H1 (cell line): Measurements from ENCODE around the gene CALHM2. TPM values are rescaled to one million over a fixed set of nuclear protein-coding genes. Genes with fewer than 3 reads are reported as not detected.
A peak's percentile ranks its signal among the peaks of the same experiment; 100 is the strongest.

Experiments
- CTCF ChIA-PET: fragments of 300-600 bp; sonication (Branson Sonifier 250); formaldehyde crosslinking; loops from one replicate; lab custom pipeline; 2021; ENCODE audit not compliant: partially characterized antibody; lab: Charles Lee
- POLR2A ChIA-PET: fragments of 300-600 bp; sonication (Branson Sonifier 250); formaldehyde crosslinking; loops from one replicate; lab custom pipeline; 2021; ENCODE audit warnings: inconsistent platforms; ENCODE audit not compliant: partially characterized antibody; lab: Charles Lee
- DNase-seq, 2 experiments: peaks; one replicate each; pipeline versions ENCODE4 v3.0.0 to v3.0.0-alpha.2; 2010 to 2022; ENCODE audit warnings: low spot score in 2 of 2, low read depth in 1 of 2, mixed read lengths in 1 of 2
- FAIRE-seq: peaks from 2 replicates; lab custom pipeline; 2011; peaks lifted over from hg19 to GRCh38; lab: Jason Lieb, UNC
- H2AFZ ChIP-seq: 2 replicates; pipeline ENCODE4 v1.8.1; 2012; ENCODE audit warnings: low read length, inconsistent platforms
- H2AK5ac ChIP-seq: 2 replicates; pipeline ENCODE4 v1.6.1; 2013; ENCODE audit warnings: low read depth, low read length
- H2BK120ac ChIP-seq: replicated peaks from 2 replicates; pipeline ENCODE3; 2013; ENCODE audit warnings: low read depth, low read length, inconsistent platforms
- H2BK12ac ChIP-seq: 2 replicates; pipeline ENCODE4 v1.6.1; 2013; ENCODE audit warnings: low read depth, low read length
- H2BK15ac ChIP-seq: 2 replicates; pipeline ENCODE4 v1.6.1; 2013; ENCODE audit warnings: low read length
- H2BK20ac ChIP-seq: 2 replicates; pipeline ENCODE4 v1.6.1; 2013; ENCODE audit warnings: low read length
- H2BK5ac ChIP-seq: 2 replicates; pipeline ENCODE4 v1.6.1; 2013; ENCODE audit warnings: low read depth, low read length
- H3K14ac ChIP-seq: 2 replicates; pipeline ENCODE4 v1.6.1; 2013; ENCODE audit warnings: inconsistent platforms; ENCODE audit not compliant: insufficient read length
- H3K18ac ChIP-seq: 2 replicates; pipeline ENCODE4 v1.6.1; 2013; ENCODE audit warnings: low read length; ENCODE audit errors: extremely low read depth
- H3K23ac ChIP-seq: 2 replicates; pipeline ENCODE4 v1.6.1; 2013; ENCODE audit warnings: inconsistent platforms; ENCODE audit not compliant: insufficient read length
- H3K23me2 ChIP-seq: 2 replicates; pipeline ENCODE4 v1.6.1; 2013; ENCODE audit warnings: low read depth, low read length
- H3K27ac ChIP-seq: 2 replicates; pipeline ENCODE4 v1.6.1; 2011; ENCODE audit warnings: low read depth, low read length, inconsistent platforms
- H3K27me3 ChIP-seq, 4 experiments: replicated peaks in 1 of 4; 1 replicate in 1 of 4; 2 replicates in 3 of 4; pipeline versions ENCODE4 v1.6.1 to v1.8.1; 2011 to 2013; ENCODE audit warnings: low read length in 3 of 4, mild to moderate bottlenecking in 3 of 4, inconsistent platforms in 2 of 4, mixed read lengths in 2 of 4, moderate library complexity in 1 of 4; ENCODE audit not compliant: control insufficient read depth in 3 of 4, insufficient read depth in 3 of 4; ENCODE audit errors: extremely low read depth in 1 of 4
- H3K36me3 ChIP-seq, 4 experiments: 2 replicates each; pipeline versions ENCODE4 v1.6.1 to v1.8.1; 2011 to 2013; ENCODE audit warnings: mild to moderate bottlenecking in 4 of 4, low read length in 3 of 4, moderate library complexity in 2 of 4, control low read depth in 1 of 4, inconsistent platforms in 1 of 4; ENCODE audit not compliant: insufficient read depth in 4 of 4, control insufficient read depth in 2 of 4
- H3K4ac ChIP-seq: replicated peaks from 2 replicates; pipeline ENCODE3; 2013; ENCODE audit warnings: low read length, low read depth, mixed read lengths, inconsistent platforms; ENCODE audit not compliant: insufficient read length
- H3K4me1 ChIP-seq, 4 experiments: replicated peaks in 1 of 4; 1 replicate in 1 of 4; 2 replicates in 3 of 4; pipeline versions ENCODE4 v1.6.1 to v1.8.1; 2011 to 2013; ENCODE audit warnings: low read length in 3 of 4, inconsistent platforms in 2 of 4, mixed read lengths in 1 of 4; ENCODE audit not compliant: insufficient read depth in 4 of 4, control insufficient read depth in 3 of 4
- H3K4me2 ChIP-seq, 2 experiments: 2 replicates each; pipeline versions ENCODE4 v1.6.1 to v1.8.1; 2011 to 2013; ENCODE audit warnings: low read depth in 2 of 2, low read length in 2 of 2, control low read depth in 1 of 2, inconsistent platforms in 1 of 2, mild to moderate bottlenecking in 1 of 2; ENCODE audit not compliant: insufficient read depth in 1 of 2
- H3K4me3 ChIP-seq, 4 experiments: fragments of 200-600, 300-600 bp in 1 of 4; sonication (generic), shearing (Covaris generic), sonication (Bioruptor Twin) in 1 of 4; 2 replicates each; pipeline versions ENCODE4 v1.5.1 to v1.8.1; 2011 to 2016; ENCODE audit warnings: low read length in 4 of 4, low read depth in 3 of 4, control low read depth in 2 of 4, inconsistent platforms in 2 of 4, mild to moderate bottlenecking in 2 of 4, mixed read lengths in 1 of 4, moderate library complexity in 1 of 4; ENCODE audit not compliant: insufficient read depth in 2 of 4; ENCODE audit errors: extremely low read depth in 1 of 4
- H3K56ac ChIP-seq: replicated peaks from 2 replicates; pipeline ENCODE3; 2013; ENCODE audit warnings: low read depth, mild to moderate bottlenecking, mixed read lengths, low read length, inconsistent platforms; ENCODE audit not compliant: insufficient read length
- H3K79me1 ChIP-seq: 2 replicates; pipeline ENCODE4 v1.6.1; 2013; ENCODE audit warnings: low read depth, low read length, control low read depth
- H3K79me2 ChIP-seq, 2 experiments: 2 replicates each; pipeline versions ENCODE4 v1.6.1 to v1.8.1; 2012 to 2013; ENCODE audit warnings: low read length in 2 of 2, mild to moderate bottlenecking in 2 of 2, inconsistent platforms in 1 of 2; ENCODE audit not compliant: insufficient read depth in 2 of 2, control insufficient read depth in 1 of 2
- H3K9ac ChIP-seq, 4 experiments: replicated peaks in 1 of 4; 1 replicate in 1 of 4; 2 replicates in 3 of 4; pipeline versions ENCODE4 v1.6.1 to v1.8.1; 2011 to 2013; ENCODE audit warnings: low read depth in 3 of 4, low read length in 3 of 4, control low read depth in 2 of 4, mild to moderate bottlenecking in 2 of 4, moderate library complexity in 2 of 4, inconsistent platforms in 1 of 4; ENCODE audit errors: extremely low read depth in 1 of 4
- H3K9me3 ChIP-seq, 2 experiments: 2 replicates each; pipeline versions ENCODE4 v1.6.1 to v1.8.1; 2012 to 2013; ENCODE audit warnings: mild to moderate bottlenecking in 2 of 2, moderate library complexity in 2 of 2, control low read depth in 1 of 2, inconsistent platforms in 1 of 2, low read depth in 1 of 2, low read length in 1 of 2, mixed read lengths in 1 of 2; ENCODE audit not compliant: insufficient read depth in 2 of 2
- H4K20me1 ChIP-seq, 2 experiments: replicated peaks in 1 of 2; 2 replicates each; pipeline versions ENCODE3 to v1.8.1; 2011 to 2013; ENCODE audit warnings: inconsistent platforms in 2 of 2, low read length in 2 of 2, mild to moderate bottlenecking in 1 of 2; ENCODE audit not compliant: insufficient read depth in 2 of 2, control insufficient read depth in 1 of 2
- H4K5ac ChIP-seq: 2 replicates; pipeline ENCODE4 v1.6.1; 2013; ENCODE audit warnings: low read length, low read depth, mixed read lengths, inconsistent platforms; ENCODE audit not compliant: insufficient read length
- H4K8ac ChIP-seq: 2 replicates; pipeline ENCODE4 v1.8.0; 2013; ENCODE audit warnings: mild to moderate bottlenecking, moderate library complexity, low read length, inconsistent platforms; ENCODE audit not compliant: insufficient read depth; ENCODE audit errors: extremely low read depth
- H4K91ac ChIP-seq: replicated peaks from 2 replicates; pipeline ENCODE3; 2013; ENCODE audit warnings: low read length, mixed read lengths, inconsistent platforms; ENCODE audit not compliant: insufficient read length
- BACH1 ChIP-seq: IDR thresholded peaks from 2 replicates; pipeline ENCODE4 v1.6.1; 2012; ENCODE audit warnings: low read length, improper control_type of control experiment
- CTBP2 ChIP-seq: IDR thresholded peaks from 2 replicates; pipeline ENCODE4 v1.7.0; 2011; ENCODE audit warnings: borderline replicate concordance, mild to moderate bottlenecking, moderate library complexity, mixed read lengths, low read length; ENCODE audit not compliant: insufficient read depth, insufficient read length
- GABPA ChIP-seq: IDR thresholded peaks from 2 replicates; pipeline ENCODE4 v1.6.1; 2011; ENCODE audit warnings: mild to moderate bottlenecking, low read length, moderate library complexity, borderline replicate concordance; ENCODE audit not compliant: insufficient read depth
- HDAC2 ChIP-seq, 2 experiments: fragments of 300-600 bp in 1 of 2; sonication (generic) in 1 of 2; IDR thresholded peaks; 2 replicates each; pipeline ENCODE4 v1.6.1; 2011 to 2012; ENCODE audit warnings: low read depth in 2 of 2, low read length in 2 of 2, mild to moderate bottlenecking in 2 of 2, moderate library complexity in 2 of 2, borderline replicate concordance in 1 of 2, inconsistent platforms in 1 of 2
- MAFK ChIP-seq: IDR thresholded peaks from 2 replicates; pipeline ENCODE4 v1.6.1; 2012; ENCODE audit warnings: low read depth, mild to moderate bottlenecking, improper control_type of control experiment, low read length
- MAX ChIP-seq: IDR thresholded peaks from 2 replicates; pipeline ENCODE4 v1.6.1; 2012; ENCODE audit warnings: inconsistent platforms
- PHF8 ChIP-seq: fragments of 200-600 bp; sonication (generic); conservative IDR thresholded peaks from 2 replicates; pipeline ENCODE4 v1.7.1; 2012; ENCODE audit warnings: low read depth, mild to moderate bottlenecking, inconsistent platforms, low read length, moderate library complexity
- RBBP5 ChIP-seq: IDR thresholded peaks from 2 replicates; pipeline ENCODE4 v1.7.1; 2012; ENCODE audit warnings: low read depth, mild to moderate bottlenecking, inconsistent platforms, low read length, moderate library complexity, borderline replicate concordance
- RNF2 ChIP-seq: fragments of 200-900, 300-1000 bp; sonication (generic); IDR thresholded peaks from 2 replicates; pipeline ENCODE4 v1.7.1; 2016; ENCODE audit warnings: borderline replicate concordance, low read depth, mild to moderate bottlenecking, antibody characterized with exemption, low read length; ENCODE audit not compliant: poor library complexity, severe bottlenecking; ENCODE audit errors: missing control alignments
- SP2 ChIP-seq: IDR thresholded peaks from 2 replicates; pipeline ENCODE4 v1.6.1; 2012; ENCODE audit warnings: mild to moderate bottlenecking, low read length, inconsistent platforms
- TAF7 ChIP-seq: optimal IDR thresholded peaks from 2 replicates; pipeline ENCODE3; 2011; ENCODE audit warnings: low read depth, mild to moderate bottlenecking, inconsistent platforms, low read length, moderate library complexity, borderline replicate concordance
- TCF12 ChIP-seq: IDR thresholded peaks from 2 replicates; pipeline ENCODE4 v1.6.1; 2011; ENCODE audit warnings: low read depth, mild to moderate bottlenecking, low read length
- YY1 ChIP-seq: IDR thresholded peaks from 2 replicates; pipeline ENCODE4 v1.6.1; 2011; ENCODE audit warnings: low read depth, mild to moderate bottlenecking, low read length
- WGBS, 2 experiments: shearing (Covaris generic) in 1 of 2; methylation state at CpG; one replicate each; pipeline versions ENCODE4 v1.1.6 to v1.1.7; 2013 to 2015; ENCODE audit warnings: low lambda C conversion rate in 2 of 2, mixed read lengths in 2 of 2, inconsistent platforms in 1 of 2, low coverage in 1 of 2, missing lambda C conversion rate in 1 of 2; ENCODE audit not compliant: insufficient replicate concordance in 2 of 2, insufficient coverage in 1 of 2, insufficient read length in 1 of 2; ENCODE audit errors: extremely low coverage in 1 of 2, missing lambda C conversion rate in 1 of 2; 5-methylcytosine and 5-hydroxymethylcytosine counted together
- polyA plus RNA-seq, 7 experiments: library from polyadenylated mRNA; depleted of rRNA in 3 of 7; stranded (reverse) in 5 of 7; unstranded in 2 of 7; fragments of >200 nt in 5 of 7; fragments of 200-250 nt in 2 of 7; gene quantifications; 1 replicate in 5 of 7; 2 replicates in 1 of 7; 4 replicates in 1 of 7; pipeline versions ENCODE4 v1.2.1 to v1.2.3, GENCODE V29; 2011 to 2013; ENCODE audit warnings: missing spikeins in 2 of 7, mixed read lengths in 2 of 7
- total RNA-seq: library from RNA; stranded (reverse); fragmentation: NEBNext Ultra II Directional; extraction: Animal tissue kit (Norgen Biotek cat#: 25700); gene quantifications from 2 replicates; pipeline ENCODE4 v1.2.1, GENCODE V29; 2021

Gene CALHM2
- total and polyA plus RNA-seq, 2 of the 8 experiments (the other 6 are each of a cell fraction or from before 2014, with no cell fraction given), result 1.2 to 2.4 TPM

GRCh38 chr10:103455235-103455634, 3.1 kb upstream of the CALHM2 start:
- no peak overlapping the region for H2BK20ac ChIP-seq
- H3K79me1 ChIP-seq, result no peaks in the 10 kb centered on the region
- no peak overlapping the region for H2AK5ac ChIP-seq
- peaks cover 0 to 22% (median 11%) of the 10 kb centered on the region in 4 experiments; a peak in 5 of 7 replicates for H3K4me1 ChIP-seq
- CTCF ChIA-PET, result interaction anchor here (0.9 to 6.0 kb wide), 13 partner anchors 12 to 231 kb away, joined by 3 to 47 read pairs (median 4); partner anchors contain the start of gene CALHM3
- H2BK15ac ChIP-seq, result no peak overlapping the region
- FAIRE-seq, result no peak
- H3K23me2 ChIP-seq, result peaks cover 3% of the 10 kb centered on the region; the same call in 1 of the 2 replicates
- no peaks in the 10 kb centered on the region; a peak in 2 of 7 replicates for H3K27me3 ChIP-seq
- H3K36me3 ChIP-seq, result no peaks in the 10 kb centered on the region
- H3K4me3 ChIP-seq, result no peak overlapping the region
- no peak overlapping the region for H3K18ac ChIP-seq
- H2BK5ac ChIP-seq, result no peak overlapping the region
- no peak overlapping the region for H3K4ac ChIP-seq
- no peak overlapping the region for H2BK120ac ChIP-seq
- no peak overlapping the region for H4K5ac ChIP-seq
- peak overlapping the region; percentile 17; the same call in 1 of the 2 replicates for H4K8ac ChIP-seq
- DNase-seq, result no peak
- H2BK12ac ChIP-seq, result no peak overlapping the region
- WGBS, 2 experiments, result 93% methylated on average over 23 of the region's 25 CpGs; no CpG with 5 or more reads in 1 of the 2 experiments
- POLR2A ChIA-PET, result interaction anchor here (1.1 to 1.4 kb wide), 4 partner anchors 8 to 17 kb away, joined by 3 to 4 read pairs (median 3); no protein-coding TSS in a partner anchor
- H4K91ac ChIP-seq, result no peak overlapping the region
- H3K9me3 ChIP-seq, result no peaks in the 10 kb centered on the region
- no peak overlapping the region for H3K27ac ChIP-seq
- H3K23ac ChIP-seq, result no peak overlapping the region
- no peak overlapping the region for H3K56ac ChIP-seq
- H3K9ac ChIP-seq, result no peak overlapping the region
- no peaks in the 10 kb centered on the region for H4K20me1 ChIP-seq
- no peaks in the 10 kb centered on the region for H3K79me2 ChIP-seq
- H3K14ac ChIP-seq, result no peak overlapping the region
- no peak overlapping the region for H2AFZ ChIP-seq
- H3K4me2 ChIP-seq, result no peak overlapping the region
- TF ChIP-seq CTBP2 (no peak), SP2 (no peak), PHF8 (no peak), RNF2 (no peak), HDAC2 (IDR thresholded peaks at IDR 0.05; ENCODE audit: borderline replicate concordance in 1 of 2, low read depth in 2 of 2, low read length in 2 of 2) (no peak), MAX (no peak), TCF12 (no peak), TAF7 (no peak), GABPA (no peak), BACH1 (no peak), MAFK (no peak), YY1 (no peak), RBBP5 (no peak)
